Thoracic aorta (tissue), 2 donors: ENCODE results near the gene MCHR1. TPM values are rescaled to one million over a fixed set of nuclear protein-coding genes. Genes with fewer than 3 reads are reported as not detected.

ENCODE experiments used
- ATAC-seq: fragments of 150-250 bp; one replicate; pipeline ENCODE4 v1.8.0; 2017; ENCODE audit warnings: low read depth; ENCODE audit not compliant: insufficient number of reproducible peaks, low FRiP score
- DNase-seq: peaks from one replicate; pipeline ENCODE4 v3.0.0-alpha.2; 2020; ENCODE audit warnings: low spot score
- H3K27ac ChIP-seq, 2 donors: fragments of 200-600 bp; sonication (generic); 1 replicate in 1 of 2; 2 replicates in 1 of 2; pipeline ENCODE4 v1.5.1; 2016; ENCODE audit warnings: mild to moderate bottlenecking in 2 of 2, moderate library complexity in 2 of 2
- H3K27me3 ChIP-seq: fragments of 200-600 bp; sonication (generic); replicated peaks from 2 replicates; pipeline ENCODE4 v1.6.0; 2016; ENCODE audit warnings: mild to moderate bottlenecking; ENCODE audit not compliant: insufficient read depth
- H3K36me3 ChIP-seq: fragments of 200-600 bp; sonication (generic); one replicate; pipeline ENCODE4 v1.5.1; 2016
- H3K4me1 ChIP-seq, 2 donors: fragments of 200-600 bp; sonication (generic); 1 replicate in 1 of 2; 2 replicates in 1 of 2; pipeline versions ENCODE4 v1.5.1 to v1.6.0; 2016; ENCODE audit warnings: low read depth in 2 of 2, mild to moderate bottlenecking in 1 of 2; ENCODE audit not compliant: control insufficient read depth in 1 of 2
- H3K4me3 ChIP-seq: fragments of 200-600 bp; sonication (generic); 2 replicates; pipeline ENCODE4 v1.5.1; 2016; ENCODE audit warnings: mild to moderate bottlenecking
- H3K9me3 ChIP-seq: fragments of 200-600 bp; sonication (generic); 2 replicates; pipeline ENCODE4 v1.5.1; 2016
- CTCF ChIP-seq: fragments of 200-600 bp; sonication (generic); IDR thresholded peaks from one replicate; pipeline ENCODE4 v1.5.1; 2019; ENCODE audit warnings: antibody characterized with exemption
- total RNA-seq, 2 donors: library from RNA; depleted of rRNA; stranded (reverse); fragments of >200 nt; gene quantifications; one replicate each; pipeline versions ENCODE4 v1.1.0 to v1.2.3, GENCODE V29; 2016

MCHR1 gene
- total RNA-seq, 2 donors from 2014 or later, result 0.41 TPM; not detected in 1

GRCh38 chr22:40659166-40659565 lies 20.1 kb upstream of the MCHR1 start:
- Histone ChIP-seq H3K36me3 (no peaks in the 10 kb centered on the region), H3K4me1 (peaks cover 0 to 12% of the 10 kb centered on the region in 2 donors), H3K4me3 (no peak overlapping the region), H3K27ac (no peak overlapping the region), H3K9me3 (no peaks in the 10 kb centered on the region), H3K27me3 (no peaks in the 10 kb centered on the region)
- DNase-seq, result no peak
- no peak for TF ChIP-seq CTCF
- ATAC-seq, result no peak

GRCh38 chr22:40660730-40661129 lies 18.6 kb upstream of the MCHR1 start:
- no peak for ATAC-seq
- Histone ChIP-seq H3K4me1 (peaks cover 12 to 13% of the 10 kb centered on the region in 2 donors), H3K4me3 (no peak overlapping the region), H3K9me3 (no peaks in the 10 kb centered on the region), H3K27ac (no peak overlapping the region), H3K36me3 (no peaks in the 10 kb centered on the region), H3K27me3 (no peaks in the 10 kb centered on the region)
- no peak for TF ChIP-seq CTCF
- no peak for DNase-seq

GRCh38 chr22:40661671-40662070 lies 17.6 kb upstream of the MCHR1 start:
- ATAC-seq (no peak), DNase-seq (no peak)
- no peak overlapping the region for H3K4me3 ChIP-seq
- no peaks in the 10 kb centered on the region for H3K27me3 ChIP-seq
- H3K4me1 ChIP-seq, result peaks cover 17 to 23% of the 10 kb centered on the region in 2 donors
- no peak overlapping the region for H3K27ac ChIP-seq
- no peaks in the 10 kb centered on the region for H3K9me3 ChIP-seq
- no peak for TF ChIP-seq CTCF
- H3K36me3 ChIP-seq, result no peaks in the 10 kb centered on the region

GRCh38 chr22:40665312-40665711 lies 14.0 kb upstream of the MCHR1 start:
- TF ChIP-seq CTCF, result no peak
- H3K9me3 ChIP-seq, result no peaks in the 10 kb centered on the region
- peak overlapping the region; percentile 62 to 64 for H3K27ac ChIP-seq
- no peaks in the 10 kb centered on the region for H3K36me3 ChIP-seq
- H3K27me3 ChIP-seq, result no peaks in the 10 kb centered on the region
- no peak overlapping the region for H3K4me3 ChIP-seq
- ATAC-seq (peak; percentile 23), DNase-seq (peak; percentile 54)
- peaks cover 17 to 36% of the 10 kb centered on the region in 2 donors for H3K4me1 ChIP-seq

GRCh38 chr22:40666151-40666848 lies 13.0 kb upstream of the MCHR1 start:
- Histone ChIP-seq H3K4me1 (peaks cover 17 to 36% of the 10 kb centered on the region in 2 donors), H3K36me3 (no peaks in the 10 kb centered on the region), H3K4me3 (no peak overlapping the region), H3K9me3 (no peaks in the 10 kb centered on the region), H3K27ac (peak overlapping the region; percentile 62 to 64), H3K27me3 (no peaks in the 10 kb centered on the region)
- no peak for TF ChIP-seq CTCF
- DNase-seq, result no peak
- peak; percentile 18 for ATAC-seq
